Measurements from ENCODE around the gene GDF15. TPM values are rescaled to one million over a fixed set of nuclear protein-coding genes. Genes with fewer than 3 reads are reported as not detected.

GDF15 gene
- total RNA-seq, 3 donors from 2014 or later, result 13.8 to 28.2 (median 20.4) TPM

- Histone ChIP-seq H3K36me3 (ENCODE audit: low read depth) (no peaks in the 10 kb centered on the region), H3K4me1 (ENCODE audit: low read depth) (peaks cover 20% of the 10 kb centered on the region), H3K9me3 (no peaks in the 10 kb centered on the region), H3K4me3 (no peak overlapping the region)
- ATAC-seq (no peak), DNase-seq (peak in 1 of 3 donors; percentile 41)
- no peak for TF ChIP-seq CTCF (IDR thresholded peaks at IDR 0.05)
- intact Hi-C loops (cut with DNase I, micrococcal nuclease), result no loop called here
These were observed 50.1 kb downstream of the GDF15 start for GRCh38 chr19:18435842-18436670.

GRCh38 chr19:18436671-18437490 is 50.9 kb downstream of the GDF15 start:
- no peak for TF ChIP-seq CTCF (IDR thresholded peaks at IDR 0.05)
- intact Hi-C loops (cut with DNase I, micrococcal nuclease), result no loop called here
- DNase-seq, result peak; percentile 81 to 90 (median 85)
- Histone ChIP-seq H3K4me3 (no peak overlapping the region), H3K9me3 (no peaks in the 10 kb centered on the region), H3K36me3 (ENCODE audit: low read depth) (no peaks in the 10 kb centered on the region), H3K4me1 (ENCODE audit: low read depth) (peaks cover 20% of the 10 kb centered on the region)
- peak; percentile 60 for ATAC-seq

GRCh38 chr19:18437491-18438330 is 51.8 kb downstream of the GDF15 start, which contains the start of gene ISYNA1:
Gene ISYNA1, minus strand, starts transcription at chr19:18438133. Its CDS starts 154 bp downstream, at chr19:18437979.
- ATAC-seq, result peak; percentile 32
- no peak for TF ChIP-seq CTCF (IDR thresholded peaks at IDR 0.05)
- peaks cover 18% of the 10 kb centered on the region for H3K4me1 ChIP-seq (ENCODE audit: low read depth)
- no peaks in the 10 kb centered on the region for H3K9me3 ChIP-seq
- no peaks in the 10 kb centered on the region for H3K36me3 ChIP-seq (ENCODE audit: low read depth)
- DNase-seq, result peak; percentile 55 to 79 (median 73)
- H3K4me3 ChIP-seq, result no peak within 1 kb of the TSS
- intact Hi-C loops (cut with DNase I, micrococcal nuclease), result no loop called here

GRCh38 chr19:18438331-18439024 is 52.5 kb downstream of the GDF15 start:
- no peak for ATAC-seq
- Histone ChIP-seq H3K9me3 (no peaks in the 10 kb centered on the region), H3K4me3 (no peak overlapping the region), H3K4me1 (ENCODE audit: low read depth) (peaks cover 18% of the 10 kb centered on the region), H3K36me3 (ENCODE audit: low read depth) (no peaks in the 10 kb centered on the region)
- TF ChIP-seq CTCF (IDR thresholded peaks at IDR 0.05), result no peak
- intact Hi-C loops (cut with DNase I, micrococcal nuclease), result no loop called here
- DNase-seq, result peak in 1 of 3 donors; percentile 50

Small RNA genes within 50 kb of the gene (microRNA-seq; reads per million reads assigned to microRNA genes)
- gene MIR3189, result 0.93 reads per million

Other genes with a start within 250 kb of the GDF15 start
- gene PIK3R2, start 233.0 kb upstream of the GDF15 start, total RNA-seq, result 10 to 100 TPM; 31.6 to 40.0 (median 35.2) TPM
- 100 to 1,000 TPM in 1 of 3 donors, 10 to 100 TPM in 2; 46.6 to 122 (median 49.4) TPM for gene IFI30, start 212.3 kb upstream of the GDF15 start, total RNA-seq
- gene MPV17L2, start 192.9 kb upstream of the GDF15 start, total RNA-seq, result 10 to 100 TPM in 2 of 3 donors, 1 to 10 TPM in 1; 6.7 to 12.4 (median 12.0) TPM
- gene RAB3A, start 182.1 kb upstream of the GDF15 start, total RNA-seq, result 1 to 10 TPM; 5.7 to 7.6 (median 6.8) TPM
- gene PDE4C, start 159.7 kb upstream of the GDF15 start, total RNA-seq, result 1 to 10 TPM; 2.5 to 7.7 (median 6.2) TPM
- 10 to 100 TPM in 1 of 3 donors, 1 to 10 TPM in 2; 4.4 to 10.6 (median 8.0) TPM for gene IQCN, start 111.7 kb upstream of the GDF15 start, total RNA-seq
- 100 to 1,000 TPM; 267 to 328 (median 295) TPM for gene JUND, start 104.5 kb upstream of the GDF15 start, total RNA-seq
- 100 to 1,000 TPM in 2 of 3 donors, 10 to 100 TPM in 1; 86.3 to 158 (median 124) TPM for gene LSM4, start 63.1 kb upstream of the GDF15 start, total RNA-seq
- 10 to 100 TPM; 77.1 to 97.4 (median 91.5) TPM for gene PGPEP1, start 45.6 kb upstream of the GDF15 start, total RNA-seq
- 1 to 10 TPM; 2.1 to 8.8 (median 5.8) TPM for gene LRRC25, start 11.5 kb downstream of the GDF15 start, total RNA-seq
- 10 to 100 TPM; 31.2 to 48.6 (median 41.1) TPM for gene SSBP4, start 33.2 kb downstream of the GDF15 start, total RNA-seq
- gene ISYNA1, start 52.0 kb downstream of the GDF15 start, total RNA-seq, result 10 to 100 TPM; 10.2 to 20.0 (median 13.2) TPM
- 10 to 100 TPM; 17.8 to 21.6 (median 18.9) TPM for gene ELL, start 135.9 kb downstream of the GDF15 start, total RNA-seq
- gene FKBP8, start 157.4 kb downstream of the GDF15 start, total RNA-seq, result 100 to 1,000 TPM; 152 to 256 (median 162) TPM
- gene KXD1, start 171.7 kb downstream of the GDF15 start, total RNA-seq, result 10 to 100 TPM; 63.2 to 76.9 (median 68.8) TPM
- 100 to 1,000 TPM; 771 to 910 (median 811) TPM for gene UBA52, start 185.7 kb downstream of the GDF15 start, total RNA-seq
- 10 to 100 TPM; 48.2 to 55.4 (median 49.3) TPM for gene REX1BD, start 202.6 kb downstream of the GDF15 start, total RNA-seq
- 1 to 10 TPM; 1.3 to 7.0 (median 6.6) TPM for gene CRLF1, start 220.6 kb downstream of the GDF15 start, total RNA-seq
- gene TMEM59L, start 226.7 kb downstream of the GDF15 start, total RNA-seq, result 10 to 100 TPM in 1 of 3 donors, 1 to 10 TPM in 1, under 1 TPM in 1; 0.93 to 10.5 (median 1.4) TPM